Measurements from ENCODE around the gene SLC10A3. TPM values are rescaled to one million over a fixed set of nuclear protein-coding genes. Genes with fewer than 3 reads are reported as not detected.

SLC10A3 gene
- total RNA-seq, 1 experiment from 2014 or later: 17.9 TPM

DNA sequence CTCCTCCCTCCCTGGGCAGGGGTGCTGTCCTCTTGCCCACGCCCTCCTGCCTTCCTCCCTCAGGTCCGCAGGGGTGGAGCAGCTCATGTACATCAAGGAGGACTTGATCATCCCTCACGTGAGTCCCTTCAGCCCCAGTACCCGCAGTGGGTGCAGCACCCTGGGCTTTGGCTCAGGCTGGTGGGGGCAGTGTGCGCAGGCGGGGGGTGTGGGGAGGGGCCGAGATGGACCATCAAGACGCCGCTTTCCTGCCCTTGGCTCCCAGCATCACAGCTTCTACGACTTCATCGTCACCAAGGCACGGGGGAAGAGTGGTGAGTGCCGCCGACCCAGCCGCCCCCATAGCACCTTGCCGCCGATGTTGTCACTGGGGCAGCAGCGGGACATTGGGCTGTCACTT, 40.8 kb downstream of the SLC10A3 start:
- H3K36me3 Mint-ChIP-seq (ENCODE audit: insufficient read depth, unreplicated experiment): peaks cover 31% of the 10 kb centered on the region
- no peaks in the 10 kb centered on the region for H3K4me1 Mint-ChIP-seq (ENCODE audit: insufficient read depth, unreplicated experiment)
- H3K9me3 Mint-ChIP-seq (ENCODE audit: unreplicated experiment): no peaks in the 10 kb centered on the region
- CTCF ChIA-PET: no interaction called here
- POLR2A ChIA-PET: no interaction called here
- H3K27ac Mint-ChIP-seq (ENCODE audit: low read depth, unreplicated experiment): no peak overlapping the region
- BruUV-seq (replicated peaks): no TSS peak
- no peak for DNase-seq (ENCODE audit: unreplicated experiment)
- H3K27me3 Mint-ChIP-seq (ENCODE audit: insufficient read depth, unreplicated experiment): peaks cover 44% of the 10 kb centered on the region
- intact Hi-C loops (cut with micrococcal nuclease): no loop called here
- TF ChIP-seq, protein P1, sequence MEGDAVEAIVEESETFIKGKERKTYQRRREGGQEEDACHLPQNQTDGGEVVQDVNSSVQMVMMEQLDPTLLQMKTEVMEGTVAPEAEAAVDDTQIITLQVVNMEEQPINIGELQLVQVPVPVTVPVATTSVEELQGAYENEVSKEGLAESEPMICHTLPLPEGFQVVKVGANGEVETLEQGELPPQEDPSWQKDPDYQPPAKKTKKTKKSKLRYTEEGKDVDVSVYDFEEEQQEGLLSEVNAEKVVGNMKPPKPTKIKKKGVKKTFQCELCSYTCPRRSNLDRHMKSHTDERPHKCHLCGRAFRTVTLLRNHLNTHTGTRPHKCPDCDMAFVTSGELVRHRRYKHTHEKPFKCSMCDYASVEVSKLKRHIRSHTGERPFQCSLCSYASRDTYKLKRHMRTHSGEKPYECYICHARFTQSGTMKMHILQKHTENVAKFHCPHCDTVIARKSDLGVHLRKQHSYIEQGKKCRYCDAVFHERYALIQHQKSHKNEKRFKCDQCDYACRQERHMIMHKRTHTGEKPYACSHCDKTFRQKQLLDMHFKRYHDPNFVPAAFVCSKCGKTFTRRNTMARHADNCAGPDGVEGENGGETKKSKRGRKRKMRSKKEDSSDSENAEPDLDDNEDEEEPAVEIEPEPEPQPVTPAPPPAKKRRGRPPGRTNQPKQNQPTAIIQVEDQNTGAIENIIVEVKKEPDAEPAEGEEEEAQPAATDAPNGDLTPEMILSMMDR (IDR thresholded peaks at IDR 0.05; ENCODE audit: unreplicated experiment): no peak
- H3K4me3 Mint-ChIP-seq (ENCODE audit: unreplicated experiment): no peak overlapping the region

GRCh38 chrX:154448484-154448883, 41.9 kb downstream of the SLC10A3 start:
- BruUV-seq (replicated peaks): no TSS peak
- H3K4me3 Mint-ChIP-seq (ENCODE audit: unreplicated experiment): no peak overlapping the region
- intact Hi-C loops (cut with micrococcal nuclease): no loop called here
- no peak for DNase-seq (ENCODE audit: unreplicated experiment)
- CTCF ChIA-PET: interaction anchor here (0.5 kb wide), 1 partner anchor 28 kb away, joined by 3 read pairs; no protein-coding TSS in a partner anchor
- peaks cover 34% of the 10 kb centered on the region for H3K27me3 Mint-ChIP-seq (ENCODE audit: insufficient read depth, unreplicated experiment)
- POLR2A ChIA-PET: interaction anchor here (0.5 kb wide), 1 partner anchor 49 kb away, joined by 3 read pairs; no protein-coding TSS in a partner anchor
- H3K4me1 Mint-ChIP-seq (ENCODE audit: insufficient read depth, unreplicated experiment): no peaks in the 10 kb centered on the region
- H3K36me3 Mint-ChIP-seq (ENCODE audit: insufficient read depth, unreplicated experiment): peaks cover 36% of the 10 kb centered on the region
- H3K27ac Mint-ChIP-seq (ENCODE audit: low read depth, unreplicated experiment): no peak overlapping the region
- no peaks in the 10 kb centered on the region for H3K9me3 Mint-ChIP-seq (ENCODE audit: unreplicated experiment)
- TF ChIP-seq, protein P1 (IDR thresholded peaks at IDR 0.05; ENCODE audit: unreplicated experiment): no peak

DNA sequence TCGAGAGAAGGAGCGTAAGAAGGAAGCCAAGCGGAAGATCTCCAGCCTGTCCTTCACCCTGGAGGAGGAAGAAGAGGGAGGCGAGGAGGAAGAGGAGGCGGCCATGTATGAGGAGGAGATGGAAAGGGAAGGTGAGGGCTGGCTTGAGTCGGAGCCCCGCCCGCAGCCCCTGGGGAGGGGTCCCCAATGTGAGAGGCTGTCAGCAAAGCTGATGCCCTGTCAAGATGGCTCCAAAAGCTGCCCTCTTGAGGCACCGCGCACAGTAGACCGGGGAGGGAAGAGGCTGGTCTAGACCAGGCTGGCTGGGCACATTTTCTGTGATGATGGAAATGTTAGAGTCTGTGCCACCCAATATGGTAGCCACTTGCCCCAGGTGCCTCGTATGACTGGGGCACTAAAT, 44.0 kb downstream of the SLC10A3 start:
- H3K36me3 Mint-ChIP-seq (ENCODE audit: insufficient read depth, unreplicated experiment): peaks cover 42% of the 10 kb centered on the region
- peaks cover 19% of the 10 kb centered on the region for H3K27me3 Mint-ChIP-seq (ENCODE audit: insufficient read depth, unreplicated experiment)
- H3K27ac Mint-ChIP-seq (ENCODE audit: low read depth, unreplicated experiment): no peak overlapping the region
- intact Hi-C loops (cut with micrococcal nuclease): no loop called here
- H3K4me1 Mint-ChIP-seq (ENCODE audit: insufficient read depth, unreplicated experiment): no peaks in the 10 kb centered on the region
- no peak overlapping the region for H3K4me3 Mint-ChIP-seq (ENCODE audit: unreplicated experiment)
- no peaks in the 10 kb centered on the region for H3K9me3 Mint-ChIP-seq (ENCODE audit: unreplicated experiment)
- ChIA-PET CTCF (interaction anchor here (0.5 to 0.6 kb wide), 2 partner anchors 45 to 778 kb away, joined by 3 to 4 read pairs; no protein-coding TSS in a partner anchor), POLR2A (interaction anchor here (1.0 kb wide), 2 partner anchors 11 to 49 kb away, joined by 3 to 4 read pairs; no protein-coding TSS in a partner anchor)
- BruUV-seq (replicated peaks): no TSS peak
- TF ChIP-seq, protein P1 (IDR thresholded peaks at IDR 0.05; ENCODE audit: unreplicated experiment): no peak
- no peak for DNase-seq (ENCODE audit: unreplicated experiment)

DNA sequence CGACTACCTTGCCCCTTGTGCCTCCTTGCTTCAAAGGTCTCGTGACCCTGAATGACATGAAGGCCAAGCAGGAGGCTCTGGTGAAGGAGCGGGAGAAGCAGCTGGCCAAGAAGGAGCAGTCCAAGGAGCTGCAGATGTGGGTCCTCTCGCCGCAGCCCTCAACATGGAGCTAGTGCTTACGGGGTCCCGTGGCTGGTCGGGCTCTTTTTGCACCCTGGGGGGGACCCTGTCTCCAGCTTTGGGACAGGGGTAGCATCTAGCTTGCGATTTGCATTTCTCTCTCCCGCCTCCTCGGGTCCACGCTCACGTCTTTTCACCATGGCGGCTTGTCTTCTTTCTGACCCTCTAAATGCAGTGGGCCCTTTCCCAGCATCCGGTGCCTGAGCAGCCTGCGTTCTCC, 44.7 kb downstream of the SLC10A3 start:
- ChIA-PET CTCF (interaction anchor here (0.5 to 0.6 kb wide), 3 partner anchors 45 to 1489 kb away, joined by 3 to 4 read pairs (median 3); no protein-coding TSS in a partner anchor), POLR2A (interaction anchor here (1.0 kb wide), 2 partner anchors 12 to 48 kb away, joined by 3 to 4 read pairs; no protein-coding TSS in a partner anchor)
- peaks cover 19% of the 10 kb centered on the region for H3K27me3 Mint-ChIP-seq (ENCODE audit: insufficient read depth, unreplicated experiment)
- H3K27ac Mint-ChIP-seq (ENCODE audit: low read depth, unreplicated experiment): no peak overlapping the region
- H3K4me3 Mint-ChIP-seq (ENCODE audit: unreplicated experiment): no peak overlapping the region
- intact Hi-C loops (cut with micrococcal nuclease): no loop called here
- H3K4me1 Mint-ChIP-seq (ENCODE audit: insufficient read depth, unreplicated experiment): no peaks in the 10 kb centered on the region
- no TSS peak for BruUV-seq (replicated peaks)
- DNase-seq (ENCODE audit: unreplicated experiment): no peak
- H3K36me3 Mint-ChIP-seq (ENCODE audit: insufficient read depth, unreplicated experiment): peaks cover 35% of the 10 kb centered on the region
- TF ChIP-seq, protein P1 (IDR thresholded peaks at IDR 0.05; ENCODE audit: unreplicated experiment): no peak
- H3K9me3 Mint-ChIP-seq (ENCODE audit: unreplicated experiment): no peaks in the 10 kb centered on the region

All from MCF 10A (cell line).